ENCODE data around the gene POLR1E. TPM values are rescaled to one million over a fixed set of nuclear protein-coding genes. Genes with fewer than 3 reads are reported as not detected.
"Not testable (repeated sequence)": the region's sequence is repeated elsewhere in the genome, so short reads cannot be mapped to it uniquely, and the experiment has no call there.

POLR1E gene
- total RNA-seq, 2 experiments from 2014 or later, result 56.7 to 58.0 TPM

GRCh38 chr9:37508135-37508833 lies 22.5 kb downstream of the POLR1E start:
- no peak for DNase-seq
- Mint-ChIP-seq H3K4me3 (no peak overlapping the region), H3K4me1 (ENCODE audit: low read depth) (peaks cover 15% of the 10 kb centered on the region), H3K36me3 (peaks cover 29% of the 10 kb centered on the region), H3K27me3 (no peaks in the 10 kb centered on the region), H3K27ac (no peak overlapping the region), H3K9me3 (no peaks in the 10 kb centered on the region)
- CTCF ChIA-PET, result no interaction called here
- POLR2A ChIA-PET, result no interaction called here
- intact Hi-C loops (cut with micrococcal nuclease), result no loop called here

GRCh38 chr9:37508834-37509206 lies 23.1 kb downstream of the POLR1E start:
- POLR2A ChIA-PET, result no interaction called here
- Mint-ChIP-seq H3K36me3 (peaks cover 23% of the 10 kb centered on the region), H3K27me3 (no peaks in the 10 kb centered on the region), H3K4me3 (no peak overlapping the region), H3K27ac (no peak overlapping the region), H3K9me3 (no peaks in the 10 kb centered on the region), H3K4me1 (ENCODE audit: low read depth) (peaks cover 10% of the 10 kb centered on the region)
- DNase-seq, result no peak
- CTCF ChIA-PET, result no interaction called here
- intact Hi-C loops (cut with micrococcal nuclease), result no loop called here

GRCh38 chr9:37509536-37509935 lies 23.8 kb downstream of the POLR1E start:
- Mint-ChIP-seq H3K36me3 (peaks cover 19% of the 10 kb centered on the region), H3K27me3 (no peaks in the 10 kb centered on the region), H3K9me3 (no peaks in the 10 kb centered on the region), H3K4me1 (ENCODE audit: low read depth) (peaks cover 7% of the 10 kb centered on the region), H3K27ac (no peak overlapping the region), H3K4me3 (no peak overlapping the region)
- intact Hi-C loops (cut with micrococcal nuclease), result no loop called here
- ChIA-PET POLR2A (no interaction called here), CTCF (no interaction called here)
- no peak for DNase-seq

DNA sequence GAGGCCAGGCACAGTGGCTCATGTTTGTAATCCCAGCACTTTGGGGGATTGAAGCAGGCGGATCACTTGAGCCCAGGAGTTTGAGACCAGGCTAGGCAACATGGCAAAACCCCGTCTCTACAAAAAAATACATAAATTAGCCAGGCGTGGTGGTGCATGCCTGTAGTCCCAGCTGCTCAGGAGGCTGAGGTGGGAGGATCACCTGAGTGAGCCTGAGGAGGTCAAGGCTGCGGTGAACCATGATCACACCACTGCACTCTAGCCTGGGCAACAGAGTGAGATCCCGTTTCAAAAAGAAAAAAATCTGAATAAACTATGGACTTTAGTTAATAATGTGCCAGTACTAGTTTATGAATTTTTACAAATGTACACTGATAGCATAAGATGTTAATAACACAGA lies 24.3 kb downstream of the POLR1E start:
- H3K27me3 Mint-ChIP-seq; POLR2A ChIA-PET; H3K4me3 Mint-ChIP-seq; H3K27ac Mint-ChIP-seq; intact Hi-C loops (cut with micrococcal nuclease); CTCF ChIA-PET; H3K9me3 Mint-ChIP-seq; H3K4me1 Mint-ChIP-seq (ENCODE audit: low read depth); DNase-seq: not testable (repeated sequence)
- H3K36me3 Mint-ChIP-seq, result peaks cover 15% of the 10 kb centered on the region

DNA sequence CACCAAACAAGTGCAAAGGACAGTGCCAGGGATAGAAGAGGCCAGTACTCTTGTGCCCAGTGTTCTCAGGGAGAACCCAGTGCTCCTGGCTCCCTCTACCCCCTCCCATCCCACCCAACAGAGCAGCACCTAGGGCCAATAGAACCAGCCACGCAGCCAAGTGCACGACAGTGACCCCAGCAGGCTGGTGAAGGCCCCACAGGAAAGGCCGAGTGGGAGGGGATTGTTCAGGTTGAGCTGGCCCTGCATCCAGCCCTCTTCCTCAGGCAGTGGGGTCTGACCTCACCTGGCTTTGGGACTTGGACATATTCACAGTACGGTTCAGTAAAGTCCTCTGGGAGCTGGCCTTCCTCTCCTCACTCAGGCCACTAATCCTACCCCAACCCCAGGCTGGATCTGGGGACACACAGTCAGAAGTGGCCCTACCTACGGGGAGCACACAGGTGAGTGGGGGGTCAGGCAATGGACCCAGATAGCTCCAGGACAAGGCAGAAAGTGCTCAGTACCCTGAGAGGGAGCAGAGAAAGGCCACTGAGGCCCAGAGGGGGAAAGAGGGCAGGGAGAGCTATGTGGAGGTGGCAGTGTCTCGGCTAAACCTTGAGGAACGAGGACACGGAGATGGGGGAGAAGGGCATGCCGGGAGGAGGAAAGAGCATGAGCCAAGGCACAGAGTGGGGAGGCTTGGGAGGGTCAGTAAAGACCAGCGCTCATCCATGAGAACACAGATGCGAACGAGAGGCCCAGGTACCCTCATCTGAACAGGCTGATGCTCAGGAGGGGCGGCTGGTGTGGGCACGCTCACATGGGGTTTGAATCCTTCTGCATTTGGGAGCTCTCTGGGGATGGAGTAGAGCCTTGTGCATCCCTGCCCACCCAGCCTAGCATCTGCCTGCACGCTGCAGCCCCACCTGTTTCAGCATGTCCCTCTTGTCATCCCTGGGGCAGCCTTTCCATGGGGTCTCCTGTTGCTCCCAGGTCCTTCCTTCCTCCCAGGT lies 25.6 kb downstream of the POLR1E start:
- Mint-ChIP-seq H3K9me3 (no peaks in the 10 kb centered on the region), H3K4me3 (no peak overlapping the region), H3K36me3 (peaks cover 16% of the 10 kb centered on the region), H3K27ac (no peak overlapping the region), H3K27me3 (no peaks in the 10 kb centered on the region), H3K4me1 (ENCODE audit: low read depth) (peaks cover 2% of the 10 kb centered on the region)
- intact Hi-C loops (cut with micrococcal nuclease), result no loop called here
- ChIA-PET POLR2A (interaction anchor here (1.0 to 1.3 kb wide), 2 partner anchors 8 to 582 kb away, joined by 4 to 6 read pairs; no protein-coding TSS in a partner anchor), CTCF (no interaction called here)
- DNase-seq, result peak; percentile 25

DNA sequence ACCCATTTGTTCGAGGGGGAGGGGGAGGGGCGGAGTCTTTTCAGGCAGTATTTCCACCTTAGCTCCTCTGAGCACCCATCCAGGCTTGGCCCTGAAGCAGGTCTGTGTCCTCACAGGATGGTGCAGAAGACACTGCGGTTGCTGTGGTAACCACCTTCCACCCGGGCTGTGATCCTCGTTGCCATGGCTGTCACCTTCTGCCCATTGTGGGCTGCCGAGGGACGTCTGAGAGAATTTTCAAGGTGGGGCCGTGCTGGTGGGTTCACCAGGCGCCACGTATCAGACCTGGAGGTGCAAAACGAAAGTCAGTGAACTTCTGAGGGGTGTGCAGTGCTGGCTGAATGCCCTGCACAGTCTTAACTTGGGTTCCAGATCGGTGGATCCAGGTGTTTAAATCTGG lies 26.7 kb downstream of the POLR1E start:
- intact Hi-C loops (cut with micrococcal nuclease), result no loop called here
- Mint-ChIP-seq H3K27me3 (no peaks in the 10 kb centered on the region), H3K9me3 (no peaks in the 10 kb centered on the region), H3K4me3 (no peak overlapping the region), H3K4me1 (ENCODE audit: low read depth) (no peaks in the 10 kb centered on the region), H3K36me3 (peaks cover 5% of the 10 kb centered on the region), H3K27ac (no peak overlapping the region)
- CTCF ChIA-PET, result no interaction called here
- POLR2A ChIA-PET, result interaction anchor here (1.3 kb wide), 1 partner anchor 9 kb away, joined by 6 read pairs; no protein-coding TSS in a partner anchor
- no peak for DNase-seq

DNA sequence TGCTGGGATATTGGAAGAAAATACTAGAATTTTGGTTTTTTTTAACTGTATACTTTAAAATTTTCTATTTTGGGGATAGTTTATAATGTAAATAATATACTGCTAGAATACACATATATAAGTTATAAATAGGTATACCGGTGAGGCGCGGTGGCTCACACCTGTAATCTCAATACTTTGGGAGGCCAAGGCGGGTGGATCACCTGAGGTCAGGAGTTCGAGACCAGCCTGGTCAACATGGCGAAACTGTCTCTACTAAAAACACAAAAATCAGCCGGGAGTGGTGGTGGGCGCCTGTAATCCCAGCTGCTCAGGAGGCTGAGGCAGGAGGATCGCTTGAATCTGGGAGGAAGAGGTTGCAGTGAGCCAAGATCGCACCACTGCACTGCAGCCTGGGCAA lies 28.7 kb downstream of the POLR1E start:
- H3K4me1 Mint-ChIP-seq (ENCODE audit: low read depth); H3K9me3 Mint-ChIP-seq; H3K36me3 Mint-ChIP-seq; H3K27me3 Mint-ChIP-seq; intact Hi-C loops (cut with micrococcal nuclease); CTCF ChIA-PET; POLR2A ChIA-PET; H3K4me3 Mint-ChIP-seq; DNase-seq; H3K27ac Mint-ChIP-seq: not testable (repeated sequence)

DNA sequence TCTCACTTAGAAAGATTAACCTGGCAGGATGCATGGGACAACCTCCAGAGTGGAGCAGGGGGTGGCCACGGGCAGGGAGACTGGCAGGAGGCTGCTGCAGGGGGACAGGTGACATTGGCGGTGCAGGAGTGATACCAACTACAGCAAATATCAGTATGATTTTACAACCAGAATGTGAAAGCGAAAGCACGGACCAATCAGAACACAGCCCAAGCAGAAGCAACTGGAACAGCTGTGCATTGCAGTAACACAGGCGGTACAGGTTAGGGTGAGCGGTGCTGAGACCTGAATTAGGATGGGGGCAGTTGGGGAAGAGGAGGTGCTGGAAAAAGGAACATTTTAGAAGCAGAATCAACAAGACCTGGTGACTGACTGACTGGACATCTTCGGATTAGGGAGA lies 29.3 kb downstream of the POLR1E start:
- Mint-ChIP-seq H3K36me3 (peaks cover 6% of the 10 kb centered on the region), H3K27me3 (no peaks in the 10 kb centered on the region), H3K9me3 (no peaks in the 10 kb centered on the region), H3K4me1 (ENCODE audit: low read depth) (no peaks in the 10 kb centered on the region), H3K4me3 (no peak overlapping the region), H3K27ac (peak overlapping the region; percentile 2)
- intact Hi-C loops (cut with micrococcal nuclease), result no loop called here
- no peak for DNase-seq
- ChIA-PET POLR2A (no interaction called here), CTCF (no interaction called here)

GRCh38 chr9:37515620-37516258 lies 30.0 kb downstream of the POLR1E start:
- Mint-ChIP-seq H3K4me1 (ENCODE audit: low read depth) (no peaks in the 10 kb centered on the region), H3K27ac (no peak overlapping the region), H3K4me3 (no peak overlapping the region), H3K27me3 (no peaks in the 10 kb centered on the region), H3K9me3 (no peaks in the 10 kb centered on the region), H3K36me3 (peaks cover 8% of the 10 kb centered on the region)
- intact Hi-C loops (cut with micrococcal nuclease), result no loop called here
- ChIA-PET CTCF (no interaction called here), POLR2A (no interaction called here)
- no peak for DNase-seq

DNA sequence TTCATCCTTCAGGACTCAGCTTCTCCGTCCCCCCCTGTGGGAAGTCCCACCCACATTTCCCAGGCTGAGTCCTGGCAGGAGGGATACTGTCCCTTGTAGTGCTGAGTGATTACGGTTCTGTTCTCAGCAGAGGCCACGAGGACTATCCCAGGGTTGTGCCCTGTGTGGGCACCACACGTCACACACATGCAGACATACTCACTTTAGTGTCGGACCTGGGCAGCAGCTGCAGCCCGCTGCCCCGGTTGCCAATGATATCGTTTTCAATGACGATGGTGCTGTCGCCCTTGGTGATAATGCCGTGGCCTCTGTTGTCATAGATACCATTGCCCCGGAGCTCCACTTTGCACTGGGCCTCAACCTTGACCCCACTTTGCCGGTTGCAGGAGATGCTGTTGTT lies 32.2 kb downstream of the POLR1E start:
- Mint-ChIP-seq H3K4me3 (no peak overlapping the region), H3K27me3 (no peaks in the 10 kb centered on the region), H3K27ac (no peak overlapping the region), H3K36me3 (peaks cover 10% of the 10 kb centered on the region), H3K4me1 (ENCODE audit: low read depth) (no peaks in the 10 kb centered on the region), H3K9me3 (no peaks in the 10 kb centered on the region)
- intact Hi-C loops (cut with micrococcal nuclease), result no loop called here
- POLR2A ChIA-PET, result no interaction called here
- DNase-seq, result no peak
- CTCF ChIA-PET, result no interaction called here

GRCh38 chr9:37520641-37521040 lies 34.9 kb downstream of the POLR1E start:
- POLR2A ChIA-PET, result no interaction called here
- Mint-ChIP-seq H3K36me3 (peaks cover 10% of the 10 kb centered on the region), H3K27me3 (no peaks in the 10 kb centered on the region), H3K4me1 (ENCODE audit: low read depth) (no peaks in the 10 kb centered on the region), H3K4me3 (no peak overlapping the region), H3K27ac (no peak overlapping the region), H3K9me3 (no peaks in the 10 kb centered on the region)
- DNase-seq, result no peak
- intact Hi-C loops (cut with micrococcal nuclease), result no loop called here
- CTCF ChIA-PET, result interaction anchor here (0.6 to 0.7 kb wide), 2 partner anchors 102 to 105 kb away, joined by 3 to 4 read pairs; no protein-coding TSS in a partner anchor

- Mint-ChIP-seq H3K9me3 (no peaks in the 10 kb centered on the region), H3K27me3 (no peaks in the 10 kb centered on the region), H3K27ac (no peak overlapping the region), H3K4me1 (ENCODE audit: low read depth) (no peaks in the 10 kb centered on the region), H3K36me3 (peaks cover 10% of the 10 kb centered on the region), H3K4me3 (no peak overlapping the region)
- CTCF ChIA-PET, result interaction anchor here (0.7 kb wide), 1 partner anchor 102 kb away, joined by 3 read pairs; no protein-coding TSS in a partner anchor
- no peak for DNase-seq
- intact Hi-C loops (cut with micrococcal nuclease), result no loop called here
- POLR2A ChIA-PET, result no interaction called here
These were observed 35.4 kb downstream of the POLR1E start for GRCh38 chr9:37521111-37521510.

Measured in activated CD4-positive, alpha-beta memory T cell treated with anti-CD3 and anti-CD28 coated beads for 36 hours (primary cell).